ENCODE results near the gene ACO1. TPM values are rescaled to one million over a fixed set of nuclear protein-coding genes. Genes with fewer than 3 reads are reported as not detected.

The ACO1 gene
- total and polyA plus RNA-seq, 4 donors, result 41.3 to 78.5 (median 59.5) TPM

Other genes starting within 250 kb of the ACO1 start
- 1 to 10 TPM; 6.7 to 7.4 TPM for gene RIGI, start 141.6 kb downstream of the ACO1 start, total RNA-seq
- 1 to 10 TPM; 2.6 to 5.9 TPM for gene RIGI, start 141.6 kb downstream of the ACO1 start, polyA plus RNA-seq
- 1 to 10 TPM; 1.0 to 6.2 TPM for gene SMIM27, start 167.7 kb downstream of the ACO1 start, total RNA-seq
- 10 to 100 TPM in 1 of 2 donors, 1 to 10 TPM in 1; 2.6 to 17.0 TPM for gene SMIM27, start 167.7 kb downstream of the ACO1 start, polyA plus RNA-seq
- gene TOPORS, start 167.9 kb downstream of the ACO1 start, total RNA-seq, result 10 to 100 TPM; 14.7 to 19.9 TPM
- gene TOPORS, start 167.9 kb downstream of the ACO1 start, polyA plus RNA-seq, result 1 to 10 TPM; 4.8 to 6.0 TPM
- gene NDUFB6, start 188.5 kb downstream of the ACO1 start, total RNA-seq, result 10 to 100 TPM; 22.3 to 28.6 TPM
- 100 to 1,000 TPM in 1 of 2 donors, 10 to 100 TPM in 1; 36.3 to 118 TPM for gene NDUFB6, start 188.5 kb downstream of the ACO1 start, polyA plus RNA-seq

Measured in liver (tissue), 4 donors.